K562 (cell line): Measurements from ENCODE around the gene LSP1. TPM values are rescaled to one million over a fixed set of nuclear protein-coding genes. Genes with fewer than 3 reads are reported as not detected.

Source experiments
- ATAC-seq: fragments of 200-7000 bp; cut with Tn5 transposase; 3 replicates; pipeline ENCODE4 v1.9.1; 2020; ENCODE audit warnings: moderate library complexity
- BruUV-seq: library from RNA; stranded (reverse); fragments of 400-500 nt; replicated peaks from 2 replicates; lab custom pipeline; 2021; lab: Mats Ljungman, UMichigan
- CTCF ChIA-PET: fragments of 300-600 bp; formaldehyde crosslinking; extraction: SDS; loops from one replicate; lab custom pipeline; 2021; ENCODE audit warnings: low intra/inter-chr PET ratio; lab: Yijun Ruan, JAX
- POLR2A ChIA-PET: fragments of 300-600, 350-650 bp; sonication (Branson Sonifier 250); formaldehyde crosslinking; extraction: SDS; loops from one replicate; lab custom pipeline; 2021; ENCODE audit warnings: antibody characterized with exemption, inconsistent platforms; lab: Yijun Ruan, JAX
- DNase-seq, 4 experiments: peaks; one replicate each; pipeline versions ENCODE4 v3.0.0 to v3.0.0-alpha.2; 2011 to 2018; ENCODE audit warnings: low spot score in 3 of 4, mixed read lengths in 3 of 4; ENCODE audit errors: extremely low read depth in 1 of 4
- FAIRE-seq: peaks from 2 replicates; lab custom pipeline; 2011; peaks lifted over from hg19 to GRCh38; lab: Jason Lieb, UNC
- H2AFZ ChIP-seq: 2 replicates; pipeline ENCODE4 v1.6.0; 2011; ENCODE audit warnings: low read depth, low read length, control low read depth, inconsistent platforms
- H3K27ac ChIP-seq: fragments of 200-600 bp; 3 replicates; pipeline ENCODE4 v1.8.0; 2011; ENCODE audit warnings: low read depth, mild to moderate bottlenecking, control low read depth, inconsistent platforms, low read length, moderate library complexity, mixed read lengths; ENCODE audit errors: extremely low read depth
- H3K27me3 ChIP-seq, 2 experiments: fragments of 300-600 bp in 1 of 2; 2 replicates in 1 of 2; 3 replicates in 1 of 2; pipeline versions ENCODE4 v1.6.0 to v1.8.0; 2011; ENCODE audit warnings: inconsistent platforms in 2 of 2, low read length in 2 of 2, mild to moderate bottlenecking in 1 of 2, mixed read lengths in 1 of 2, moderate library complexity in 1 of 2; ENCODE audit not compliant: control insufficient read depth in 2 of 2, insufficient read depth in 2 of 2
- H3K36me3 ChIP-seq: fragments of 300-600 bp; 3 replicates; pipeline ENCODE4 v1.8.0; 2011; ENCODE audit warnings: mild to moderate bottlenecking, low read length, inconsistent platforms; ENCODE audit not compliant: control insufficient read depth, insufficient read depth
- H3K4me1 ChIP-seq, 2 experiments: fragments of 200-600 bp in 1 of 2; replicated peaks in 1 of 2; 2 replicates in 1 of 2; 3 replicates in 1 of 2; pipeline versions ENCODE4 v1.5.1 to v1.8.0; 2011; ENCODE audit warnings: inconsistent platforms in 2 of 2, low read length in 2 of 2, mild to moderate bottlenecking in 1 of 2, mixed read lengths in 1 of 2, moderate library complexity in 1 of 2; ENCODE audit not compliant: control insufficient read depth in 2 of 2, insufficient read depth in 2 of 2
- H3K4me2 ChIP-seq: 2 replicates; pipeline ENCODE4 v1.6.1; 2011; ENCODE audit warnings: low read length, control low read depth, inconsistent platforms, mixed read lengths; ENCODE audit not compliant: insufficient read depth
- H3K4me3 ChIP-seq: fragments of 200-600 bp; sonication (generic), shearing (Covaris generic); 2 replicates; pipeline ENCODE4 v1.5.1; 2016; ENCODE audit warnings: control low read depth, inconsistent platforms
- H3K79me2 ChIP-seq: fragments of 200-600 bp; 3 replicates; pipeline ENCODE4 v1.8.0; 2011; ENCODE audit warnings: low read length, inconsistent platforms; ENCODE audit not compliant: control insufficient read depth, insufficient read depth
- H3K9ac ChIP-seq, 2 experiments: 2 replicates each; pipeline versions ENCODE4 v1.6.0 to v1.6.1; 2011; ENCODE audit warnings: low read depth in 2 of 2, low read length in 2 of 2, control low read depth in 1 of 2, inconsistent platforms in 1 of 2, mild to moderate bottlenecking in 1 of 2, mixed read lengths in 1 of 2; ENCODE audit not compliant: insufficient read depth in 1 of 2
- H3K9me1 ChIP-seq: one replicate; pipeline ENCODE4 v1.6.0; 2011; ENCODE audit warnings: inconsistent platforms, mild to moderate bottlenecking, low read length, moderate library complexity; ENCODE audit not compliant: control insufficient read depth, insufficient read depth
- H3K9me3 ChIP-seq: replicated peaks from 2 replicates; pipeline ENCODE4 v1.5.1; 2011; ENCODE audit warnings: low read depth, low read length, inconsistent platforms; ENCODE audit not compliant: control insufficient read depth, insufficient read depth
- H4K20me1 ChIP-seq: replicated peaks from 2 replicates; pipeline ENCODE4 v1.6.1; 2011; ENCODE audit warnings: low read length, inconsistent platforms, mixed read lengths; ENCODE audit not compliant: control insufficient read depth, insufficient read depth
- ZNF146 ChIP-seq: IDR thresholded peaks from one replicate; pipeline ENCODE4 v1.6.1; 2018; ENCODE audit warnings: missing compliant biosample characterization; ENCODE audit not compliant: unreplicated experiment
- WGBS: fragments of 100-300 bp; shearing (Covaris generic); methylation state at CpG from one replicate; pipeline ENCODE4 v1.1.6; 2016; ENCODE audit warnings: low coverage, mixed read lengths; ENCODE audit not compliant: insufficient coverage; ENCODE audit errors: missing lambda C conversion rate; 5-methylcytosine and 5-hydroxymethylcytosine counted together
- in situ Hi-C: fragments of 300-500 bp; cut with MboI; formaldehyde crosslinking; loops from 4 replicates; pipeline ENCODE4 v1.15.0; 2018; ENCODE audit warnings: inconsistent platforms, mixed read lengths
- intact Hi-C: fragments of 100-400 bp; cut with micrococcal nuclease; formaldehyde crosslinking; loops from 2 replicates; pipeline ENCODE4 v1.14.2; 2022
- polyA plus RNA-seq, 8 experiments: library from polyadenylated mRNA; depleted of rRNA in 4 of 8; stranded (reverse) in 5 of 8; unstranded in 3 of 8; fragments of >200 nt; fragmentation: Nextera tagmentation in 2 of 8; fragmentation: Illumina TruSeq in 1 of 8; extraction: Ambion mirVana in 2 of 8; extraction: Trizol in 1 of 8; gene quantifications; 2 replicates each; pipeline versions ENCODE4 v1.2.1 to v1.2.3, GENCODE V29; 2011 to 2014; ENCODE audit warnings: inconsistent platforms in 1 of 8, missing spikeins in 1 of 8
- total RNA-seq, 7 experiments: library from RNA; depleted of rRNA in 6 of 7; stranded (reverse); fragments of >200 nt in 6 of 7; fragmentation: Illumina TruSeq in 2 of 7; extraction: Trizol in 2 of 7; gene quantifications; 2 replicates each; pipeline versions ENCODE4 v1.2.1 to v1.2.3, GENCODE V29; 2011 to 2021; ENCODE audit warnings: low replicate concordance in 1 of 7
- TF ChIP-seq, protein P1 (sequence below): fragments of 200-800 bp; sonication (Bioruptor generic); IDR thresholded peaks from 2 replicates; pipeline ENCODE4 v1.6.1; 2017; ENCODE audit warnings: missing genetic modification characterization, missing compliant biosample characterization

The LSP1 gene
- total and polyA plus RNA-seq, 9 of the 15 experiments (the other 6 are each of a cell fraction or from before 2014, with no cell fraction given), result 0.08 to 2.9 (median 0.65) TPM; not detected in 2

DNA sequence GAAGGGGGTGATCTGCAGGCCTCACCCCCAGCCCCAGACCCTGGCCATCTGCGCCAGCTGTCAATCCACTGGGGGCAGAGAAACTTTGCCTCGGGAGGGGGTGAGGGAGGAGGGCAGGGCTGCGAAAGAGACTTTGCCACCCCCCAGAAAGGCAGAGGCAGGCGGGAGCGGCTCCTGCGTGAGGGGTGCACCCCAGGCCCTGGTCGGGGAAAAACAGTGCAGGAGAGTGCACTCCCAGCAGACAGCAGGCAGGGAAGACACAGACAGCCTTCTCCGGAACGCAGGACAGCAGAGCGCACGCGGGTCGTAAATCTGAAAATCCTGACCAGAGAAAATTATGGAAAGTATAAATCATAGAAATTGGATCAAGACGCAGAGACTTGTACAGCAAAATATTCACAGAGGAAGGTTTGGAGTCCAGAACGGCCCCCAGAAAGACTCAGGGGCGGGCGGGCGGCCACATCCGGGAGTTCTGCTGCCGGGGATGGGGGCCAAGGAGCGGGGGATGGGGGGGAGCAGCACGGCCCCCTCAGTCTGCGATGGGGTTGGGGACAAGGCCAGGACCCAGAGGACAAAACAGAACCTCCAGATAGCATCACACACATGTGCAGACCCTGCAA is 86.2 kb downstream of the LSP1 start:
- intact Hi-C loops, result no loop called here
- Histone ChIP-seq H3K9me1 (no peaks in the 10 kb centered on the region), H3K79me2 (no peaks in the 10 kb centered on the region), H3K9me3 (no peaks in the 10 kb centered on the region), H3K27ac (no peak overlapping the region), H3K4me1 (peaks cover 0 to 54% of the 10 kb centered on the region in 2 experiments; a peak in 3 of 5 replicates)
- ChIA-PET CTCF (no interaction called here), POLR2A (interaction anchor here (0.6 kb wide), 1 partner anchor 42 kb away, joined by 3 read pairs; no protein-coding TSS in a partner anchor)
- 0 out of 3 replicates have a peak, but pooled peaks have one; percentile 17 for ATAC-seq
- in situ Hi-C loops, result no loop called here
- no peak for FAIRE-seq
- TF ChIP-seq ZNF146 (CRISPR knock-in tag), result no peak
- TF ChIP-seq, protein P1, sequence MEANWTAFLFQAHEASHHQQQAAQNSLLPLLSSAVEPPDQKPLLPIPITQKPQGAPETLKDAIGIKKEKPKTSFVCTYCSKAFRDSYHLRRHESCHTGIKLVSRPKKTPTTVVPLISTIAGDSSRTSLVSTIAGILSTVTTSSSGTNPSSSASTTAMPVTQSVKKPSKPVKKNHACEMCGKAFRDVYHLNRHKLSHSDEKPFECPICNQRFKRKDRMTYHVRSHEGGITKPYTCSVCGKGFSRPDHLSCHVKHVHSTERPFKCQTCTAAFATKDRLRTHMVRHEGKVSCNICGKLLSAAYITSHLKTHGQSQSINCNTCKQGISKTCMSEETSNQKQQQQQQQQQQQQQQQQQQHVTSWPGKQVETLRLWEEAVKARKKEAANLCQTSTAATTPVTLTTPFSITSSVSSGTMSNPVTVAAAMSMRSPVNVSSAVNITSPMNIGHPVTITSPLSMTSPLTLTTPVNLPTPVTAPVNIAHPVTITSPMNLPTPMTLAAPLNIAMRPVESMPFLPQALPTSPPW, result peak; percentile 31; the same call in 1 of the 2 replicates
- TF ChIP-seq, all 486 proteins: peak for 1
- Histone ChIP-seq H3K4me3 (no peak overlapping the region), H3K27me3 (peaks cover 15 to 49% of the 10 kb centered on the region in 2 experiments; a peak in 4 of 5 replicates), H3K4me2 (no peak overlapping the region), H2AFZ (no peak overlapping the region), H3K9ac (no peak overlapping the region), H3K36me3 (no peaks in the 10 kb centered on the region), H4K20me1 (0 out of 2 replicates have a peak, but pooled peaks cover 4% of the 10 kb centered on the region)
- WGBS, result 16% methylated on average over 13 of the region's 23 CpGs
- DNase-seq, result peak in 1 of 4 experiments; percentile 39
- BruUV-seq, result no TSS peak
